CD8-positive, alpha-beta memory T cell (primary cell): ENCODE data around the gene KLF5. TPM values are rescaled to one million over a fixed set of nuclear protein-coding genes. Genes with fewer than 3 reads are reported as not detected.
"Not testable (repeated sequence)": the region's sequence is repeated elsewhere in the genome, so short reads cannot be mapped to it uniquely, and the experiment has no call there.

Experiments
- CTCF ChIA-PET: fragments of 350-600 bp; sonication (Branson Sonifier 250); formaldehyde crosslinking; loops from one replicate; lab custom pipeline; 2021; ENCODE audit warnings: antibody characterized with exemption; lab: Charles Lee
- POLR2A ChIA-PET: fragments of 350-600 bp; sonication (Branson Sonifier 250); formaldehyde crosslinking; loops from one replicate; lab custom pipeline; 2021; ENCODE audit warnings: antibody characterized with exemption; lab: Charles Lee
- DNase-seq, 5 donors: peaks; one replicate each; pipeline versions ENCODE4 v3.0.0 to v3.0.0-alpha.2; 2020 to 2022; ENCODE audit warnings: mixed read lengths in 1 of 5
- H3K27ac ChIP-seq: one replicate; pipeline ENCODE4 v1.7.0; 2013; ENCODE audit warnings: low read depth, mild to moderate bottlenecking, low read length, moderate library complexity
- H3K27me3 ChIP-seq: 2 replicates; pipeline ENCODE4 v1.7.0; 2013; ENCODE audit warnings: low read length, mild to moderate bottlenecking; ENCODE audit not compliant: insufficient read depth, poor library complexity, severe bottlenecking
- H3K36me3 ChIP-seq: 2 replicates; pipeline ENCODE4 v1.7.0; 2013; ENCODE audit warnings: mild to moderate bottlenecking, low read length, moderate library complexity; ENCODE audit not compliant: insufficient read depth
- H3K4me1 ChIP-seq: 2 replicates; pipeline ENCODE4 v1.7.0; 2013; ENCODE audit warnings: mild to moderate bottlenecking, low read length, moderate library complexity; ENCODE audit not compliant: insufficient read depth
- H3K4me3 ChIP-seq: 2 replicates; pipeline ENCODE4 v1.7.0; 2013; ENCODE audit warnings: mild to moderate bottlenecking, low read length
- H3K9me3 ChIP-seq: 2 replicates; pipeline ENCODE4 v1.7.0; 2013; ENCODE audit warnings: mild to moderate bottlenecking, low read length
- H3K27ac Mint-ChIP-seq, 8 donors: one replicate each; pipeline ENCODE4 v1.8.0; 2020 to 2021; ENCODE audit warnings: mixed read lengths in 8 of 8, mild to moderate bottlenecking in 6 of 8, inconsistent platforms in 3 of 8, moderate library complexity in 3 of 8
- H3K27me3 Mint-ChIP-seq, 2 donors: one replicate each; pipeline ENCODE4 v1.8.0; 2020 to 2021; ENCODE audit warnings: mixed read lengths in 2 of 2, mild to moderate bottlenecking in 1 of 2, moderate library complexity in 1 of 2
- H3K36me3 Mint-ChIP-seq, 3 donors: one replicate each; pipeline ENCODE4 v1.8.0; 2020 to 2021; ENCODE audit warnings: mixed read lengths in 3 of 3, inconsistent platforms in 1 of 3, mild to moderate bottlenecking in 1 of 3
- H3K4me1 Mint-ChIP-seq, 3 donors: one replicate each; pipeline ENCODE4 v1.8.0; 2020 to 2021; ENCODE audit warnings: mixed read lengths in 3 of 3, inconsistent platforms in 1 of 3, mild to moderate bottlenecking in 1 of 3
- H3K4me3 Mint-ChIP-seq, 7 donors: one replicate each; pipeline ENCODE4 v1.8.0; 2020 to 2021; ENCODE audit warnings: mixed read lengths in 7 of 7, mild to moderate bottlenecking in 6 of 7, moderate library complexity in 4 of 7, inconsistent platforms in 2 of 7
- H3K9me3 Mint-ChIP-seq, 5 donors: one replicate each; pipeline ENCODE4 v1.8.0; 2020 to 2022; ENCODE audit warnings: mixed read lengths in 5 of 5, mild to moderate bottlenecking in 3 of 5, moderate library complexity in 2 of 5, inconsistent platforms in 1 of 5
- polyA plus RNA-seq: library from polyadenylated mRNA; unstranded; fragments of 300-500 nt; fragmentation: Illumina TruSeq; gene quantifications from one replicate; pipeline ENCODE4 v1.2.3, GENCODE V29; 2021
- total RNA-seq, 2 experiments: library from RNA; stranded (reverse); gene quantifications; one replicate each; pipeline ENCODE4 v1.2.3, GENCODE V29; 2021

The KLF5 gene
- total and polyA plus RNA-seq, 3 experiments from 2014 or later: 0.79 to 1.8 (median 1.5) TPM

DNA sequence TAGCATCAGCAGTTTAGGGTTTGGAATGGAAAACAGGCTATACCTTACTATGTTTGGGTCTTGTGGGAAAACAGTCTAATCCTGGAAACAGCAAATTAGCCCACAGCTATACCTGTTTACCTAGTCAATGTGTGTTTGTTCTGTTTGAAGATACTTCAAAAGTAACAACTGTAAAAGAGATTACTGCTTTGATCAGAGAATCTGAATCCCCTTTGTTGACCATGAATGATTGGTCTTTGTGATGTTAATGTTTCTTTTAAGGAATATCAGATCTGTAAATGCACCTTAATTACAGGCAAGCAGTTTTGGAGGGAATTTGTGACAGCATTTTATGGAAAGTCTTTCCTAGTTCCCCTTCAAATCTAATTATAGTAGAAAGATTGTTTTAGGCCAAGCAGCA lies 20.7 kb upstream of the KLF5 start:
- H3K9me3 ChIP-seq: no peaks in the 10 kb centered on the region
- no peak for DNase-seq
- Mint-ChIP-seq H3K27me3 (peaks cover 0 to 5% of the 10 kb centered on the region in 2 donors), H3K27ac (no peak overlapping the region), H3K9me3 (no peaks in the 10 kb centered on the region), H3K4me3 (no peak overlapping the region), H3K36me3 (no peaks in the 10 kb centered on the region), H3K4me1 (no peaks in the 10 kb centered on the region)
- no peak overlapping the region for H3K4me3 ChIP-seq
- no peaks in the 10 kb centered on the region for H3K4me1 ChIP-seq
- H3K27ac ChIP-seq: no peak overlapping the region
- no peaks in the 10 kb centered on the region for H3K27me3 ChIP-seq
- no peaks in the 10 kb centered on the region for H3K36me3 ChIP-seq
- ChIA-PET CTCF (no interaction called here), POLR2A (no interaction called here)

DNA sequence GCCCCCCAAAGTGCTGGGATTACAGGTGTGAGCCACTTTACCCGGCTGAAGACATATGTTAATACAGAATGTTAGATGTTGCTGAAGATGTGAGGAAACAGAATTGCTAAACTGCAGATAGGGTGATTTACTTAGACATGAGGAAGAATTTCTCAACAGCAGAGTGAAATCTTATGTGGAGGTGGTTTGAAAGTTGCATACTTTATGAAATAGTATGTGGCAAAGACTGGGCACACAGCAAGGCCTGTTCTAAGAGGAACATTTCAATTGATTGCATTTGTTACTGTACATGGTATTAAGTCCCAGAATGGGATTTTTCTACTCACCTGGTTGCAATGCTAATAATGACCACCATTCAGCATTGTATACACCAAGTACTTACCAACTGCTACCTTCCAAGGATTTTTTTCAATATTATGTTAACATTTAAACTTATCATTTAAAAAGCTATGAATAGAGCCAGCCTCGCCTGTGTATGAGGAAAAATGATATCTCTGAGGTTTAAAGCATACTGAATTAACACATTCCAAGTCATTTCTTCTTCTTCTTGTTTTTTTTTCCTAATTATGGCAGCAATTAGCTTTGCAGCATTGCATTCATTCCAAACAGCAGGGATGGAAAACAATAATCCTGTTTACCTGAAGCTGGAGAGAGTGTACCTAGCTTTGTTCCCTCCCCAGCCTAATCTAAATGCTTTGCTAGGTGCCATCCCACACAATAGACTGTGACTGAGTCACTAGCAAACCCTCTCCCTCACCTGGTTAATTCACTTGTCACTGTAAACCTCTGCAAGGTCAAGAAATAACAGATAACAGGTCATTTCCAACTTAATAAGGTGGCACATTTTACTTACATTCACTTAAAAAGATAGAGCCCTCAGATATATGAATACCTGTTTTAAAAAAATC lies 19.4 kb upstream of the KLF5 start:
- Mint-ChIP-seq H3K4me1 (no peaks in the 10 kb centered on the region), H3K36me3 (no peaks in the 10 kb centered on the region), H3K27ac (peak overlapping the region in 2 of 8 donors; percentile 30 to 56), H3K9me3 (no peaks in the 10 kb centered on the region), H3K4me3 (no peak overlapping the region), H3K27me3 (peaks cover 0 to 4% of the 10 kb centered on the region in 2 donors)
- no peak for DNase-seq
- Histone ChIP-seq H3K4me1 (no peaks in the 10 kb centered on the region), H3K9me3 (no peaks in the 10 kb centered on the region), H3K27ac (no peak overlapping the region), H3K27me3 (no peaks in the 10 kb centered on the region), H3K36me3 (no peaks in the 10 kb centered on the region), H3K4me3 (no peak overlapping the region)
- CTCF ChIA-PET: no interaction called here
- POLR2A ChIA-PET: no interaction called here

DNA sequence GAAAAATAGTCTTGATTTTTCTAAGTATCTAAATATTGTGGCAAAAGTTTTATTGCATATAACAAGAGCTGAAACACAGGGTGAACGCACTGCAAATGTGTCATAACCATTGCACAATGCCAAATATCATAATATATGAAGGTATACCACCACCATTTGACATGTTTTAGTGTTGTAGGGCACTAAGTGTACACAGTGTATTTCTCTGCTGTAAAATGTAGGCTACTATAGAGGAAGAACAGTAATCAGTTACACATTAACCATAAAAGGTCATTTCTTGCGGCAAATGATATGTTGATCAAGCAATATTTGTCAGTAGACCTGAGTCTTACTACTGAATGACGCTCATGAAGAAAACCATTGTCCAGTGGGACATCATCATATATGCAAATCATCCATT lies 18.3 kb upstream of the KLF5 start:
- no peak for DNase-seq
- no peak overlapping the region for H3K27ac Mint-ChIP-seq
- no peak overlapping the region for H3K4me3 ChIP-seq
- no peaks in the 10 kb centered on the region for H3K4me1 Mint-ChIP-seq
- H3K27me3 ChIP-seq: no peaks in the 10 kb centered on the region
- ChIA-PET CTCF (no interaction called here), POLR2A (no interaction called here)
- peaks cover 0 to 7% of the 10 kb centered on the region in 2 donors for H3K27me3 Mint-ChIP-seq
- no peak overlapping the region for H3K27ac ChIP-seq
- H3K4me1 ChIP-seq: no peaks in the 10 kb centered on the region
- no peaks in the 10 kb centered on the region for H3K9me3 Mint-ChIP-seq
- H3K36me3 Mint-ChIP-seq: peaks cover 0 to 2% (median 0%) of the 10 kb centered on the region in 3 donors
- H3K36me3 ChIP-seq: no peaks in the 10 kb centered on the region
- H3K9me3 ChIP-seq: no peaks in the 10 kb centered on the region
- no peak overlapping the region for H3K4me3 Mint-ChIP-seq

DNA sequence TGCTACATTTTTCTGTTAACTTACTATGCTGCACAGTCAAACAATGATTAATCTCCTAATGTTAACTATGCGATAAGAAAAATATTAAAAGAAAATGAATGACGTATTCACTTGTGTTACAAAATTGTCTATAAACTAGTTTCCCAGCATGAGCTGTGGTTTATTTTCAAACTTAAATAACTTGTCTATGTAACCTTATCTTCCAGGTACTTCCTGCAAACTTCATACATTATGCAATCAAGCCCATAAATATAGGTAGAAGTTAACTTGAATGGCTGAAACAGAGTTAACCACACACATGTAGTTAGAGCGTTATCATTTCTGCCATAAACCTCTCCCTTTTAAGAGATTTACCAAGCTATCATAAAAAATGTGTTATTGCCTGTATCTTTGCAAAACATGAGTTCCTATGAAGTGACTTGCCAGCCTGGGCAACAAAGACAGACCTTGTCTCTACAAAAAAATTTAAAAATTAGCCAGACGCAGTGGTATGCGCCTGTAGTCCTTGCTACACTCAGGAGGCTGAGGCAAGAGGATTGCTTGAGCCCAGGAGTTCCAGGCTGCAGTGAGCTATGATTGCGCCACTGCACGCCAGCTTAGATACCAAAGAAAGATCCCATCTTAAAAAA lies 17.7 kb upstream of the KLF5 start:
- Mint-ChIP-seq H3K27me3 (peaks cover 0 to 7% of the 10 kb centered on the region in 2 donors), H3K27ac (no peak overlapping the region), H3K36me3 (peaks cover 0 to 2% (median 0%) of the 10 kb centered on the region in 3 donors), H3K9me3 (no peaks in the 10 kb centered on the region), H3K4me1 (no peaks in the 10 kb centered on the region), H3K4me3 (no peak overlapping the region)
- POLR2A ChIA-PET: no interaction called here
- Histone ChIP-seq H3K9me3 (no peaks in the 10 kb centered on the region), H3K27me3 (no peaks in the 10 kb centered on the region), H3K4me3 (no peak overlapping the region), H3K36me3 (no peaks in the 10 kb centered on the region), H3K27ac (no peak overlapping the region), H3K4me1 (no peaks in the 10 kb centered on the region)
- CTCF ChIA-PET: interaction anchor here (1.2 kb wide), 1 partner anchor 13 kb away, joined by 3 read pairs; no protein-coding TSS in a partner anchor
- no peak for DNase-seq

DNA sequence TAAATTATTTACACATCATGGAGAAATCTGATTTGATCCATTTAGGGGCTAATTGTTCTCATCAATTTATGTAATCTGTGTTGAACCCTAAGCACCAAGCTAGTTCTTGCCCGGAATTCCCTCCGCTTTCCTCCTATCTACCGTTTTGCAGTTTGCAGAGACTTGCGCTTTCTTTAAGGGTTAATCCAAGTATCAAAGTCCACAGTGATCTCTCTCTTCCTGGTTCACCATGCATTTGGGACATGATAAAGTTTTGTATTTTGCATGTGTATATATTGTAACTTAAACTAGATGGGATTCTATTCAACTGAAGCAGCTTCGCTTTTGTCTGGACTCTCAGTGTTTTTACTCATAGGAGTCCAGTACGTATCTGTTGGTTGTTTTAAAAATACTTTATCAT lies 13.8 kb upstream of the KLF5 start:
- H3K27me3 Mint-ChIP-seq: peaks cover 0 to 4% of the 10 kb centered on the region in 2 donors
- Histone ChIP-seq H3K27me3 (no peaks in the 10 kb centered on the region), H3K4me1 (no peaks in the 10 kb centered on the region), H3K4me3 (no peak overlapping the region), H3K9me3 (no peaks in the 10 kb centered on the region), H3K36me3 (no peaks in the 10 kb centered on the region), H3K27ac (no peak overlapping the region)
- CTCF ChIA-PET: interaction anchor here (0.6 kb wide), 1 partner anchor 773 kb away, joined by 3 read pairs; no protein-coding TSS in a partner anchor
- no peak overlapping the region for H3K4me3 Mint-ChIP-seq
- no peaks in the 10 kb centered on the region for H3K9me3 Mint-ChIP-seq
- no peak for DNase-seq
- no peak overlapping the region for H3K27ac Mint-ChIP-seq
- POLR2A ChIA-PET: no interaction called here
- peaks cover 0 to 2% (median 0%) of the 10 kb centered on the region in 3 donors for H3K36me3 Mint-ChIP-seq
- H3K4me1 Mint-ChIP-seq: no peaks in the 10 kb centered on the region

DNA sequence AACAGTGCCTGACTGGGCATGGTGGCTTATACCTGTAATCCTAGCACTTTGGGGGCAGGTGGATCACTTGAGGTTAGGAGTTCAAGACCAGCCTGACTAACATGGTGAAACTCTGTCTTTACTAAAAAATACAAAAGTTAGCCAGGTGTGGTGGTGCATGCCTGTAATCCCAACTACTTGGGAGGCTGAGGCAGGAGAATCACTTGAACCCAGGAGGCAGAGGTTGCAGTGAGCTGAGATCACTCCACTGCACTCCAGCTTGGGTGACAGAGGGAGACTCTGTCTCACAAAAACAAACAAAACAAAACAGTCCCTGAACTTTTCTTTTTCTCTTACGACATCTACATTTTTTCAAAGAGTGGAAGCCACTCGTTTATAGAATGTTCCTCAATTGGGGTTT lies 10.2 kb upstream of the KLF5 start:
- H3K27ac Mint-ChIP-seq, H3K9me3 ChIP-seq, H3K4me1 ChIP-seq, H3K27ac ChIP-seq, DNase-seq, H3K4me3 ChIP-seq, H3K9me3 Mint-ChIP-seq, H3K4me3 Mint-ChIP-seq, H3K36me3 Mint-ChIP-seq, H3K36me3 ChIP-seq, POLR2A ChIA-PET, H3K27me3 ChIP-seq, H3K4me1 Mint-ChIP-seq, CTCF ChIA-PET: not testable (repeated sequence)
- peaks cover 9 to 11% of the 10 kb centered on the region in 2 donors for H3K27me3 Mint-ChIP-seq

DNA sequence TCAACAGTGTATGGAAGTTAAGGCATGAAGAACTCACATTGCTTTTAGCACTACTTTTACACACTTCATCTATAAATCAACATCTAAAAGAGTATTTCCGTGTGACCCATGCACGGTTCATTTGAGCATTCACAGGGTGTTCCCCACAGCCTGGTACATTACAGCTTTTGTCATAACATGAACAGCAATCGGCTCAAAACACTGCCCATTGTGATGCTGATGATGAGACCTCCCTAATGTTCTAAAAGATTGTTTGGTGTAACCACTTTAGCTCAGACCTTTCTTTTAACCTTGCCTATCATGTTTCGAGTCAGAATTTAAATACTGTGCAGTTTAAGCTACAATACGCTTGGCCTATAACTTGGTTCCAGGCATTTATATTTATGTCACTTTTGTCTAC lies 4.1 kb upstream of the KLF5 start:
- peaks cover 0 to 4% (median 0%) of the 10 kb centered on the region in 5 donors for H3K9me3 Mint-ChIP-seq
- Histone ChIP-seq H3K27ac (no peak overlapping the region), H3K36me3 (no peaks in the 10 kb centered on the region), H3K27me3 (peaks cover 14% of the 10 kb centered on the region), H3K4me3 (no peak overlapping the region), H3K9me3 (no peaks in the 10 kb centered on the region), H3K4me1 (peaks cover 8% of the 10 kb centered on the region)
- ChIA-PET CTCF (interaction anchor here (0.8 kb wide), 1 partner anchor 13 kb away, joined by 3 read pairs; no protein-coding TSS in a partner anchor), POLR2A (no interaction called here)
- peaks cover 23 to 45% of the 10 kb centered on the region in 2 donors for H3K27me3 Mint-ChIP-seq
- peaks cover 9 to 12% (median 10%) of the 10 kb centered on the region in 3 donors for H3K4me1 Mint-ChIP-seq
- H3K27ac Mint-ChIP-seq: no peak overlapping the region
- no peak overlapping the region for H3K4me3 Mint-ChIP-seq
- peaks cover 0 to 5% (median 0%) of the 10 kb centered on the region in 3 donors for H3K36me3 Mint-ChIP-seq
- DNase-seq: no peak
